ENCODE measurements around the gene SLC17A2.

SLC17A2 gene

DNA sequence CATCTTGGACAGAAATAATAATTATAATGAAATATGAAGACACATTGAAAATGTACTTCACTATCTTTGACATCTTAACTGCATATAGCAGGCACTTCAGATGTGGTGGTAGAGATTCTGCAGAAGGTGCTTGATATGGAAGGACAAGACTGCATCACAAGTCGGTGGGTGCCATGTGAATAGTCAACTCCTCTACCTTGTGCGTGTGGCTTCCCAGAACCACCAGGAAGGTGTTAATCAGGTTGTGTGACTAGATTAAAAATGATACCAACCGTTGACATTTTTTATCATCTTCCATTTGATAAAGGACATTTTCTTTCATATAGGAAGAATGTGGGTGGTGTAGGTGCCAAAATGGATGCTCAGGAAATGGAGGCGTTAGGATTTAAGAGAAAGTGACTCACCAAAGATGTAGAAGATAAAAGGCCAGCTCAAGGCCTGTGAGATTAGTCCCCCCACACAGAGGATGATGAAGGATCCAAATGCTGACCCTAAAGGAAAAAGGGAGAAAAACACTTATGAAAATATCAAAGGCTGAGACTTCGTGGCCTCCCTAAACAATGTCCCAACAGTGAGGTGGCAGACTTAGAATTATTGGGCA lies 12.3 kb downstream of the SLC17A2 start:
- no peak for FAIRE-seq

DNA sequence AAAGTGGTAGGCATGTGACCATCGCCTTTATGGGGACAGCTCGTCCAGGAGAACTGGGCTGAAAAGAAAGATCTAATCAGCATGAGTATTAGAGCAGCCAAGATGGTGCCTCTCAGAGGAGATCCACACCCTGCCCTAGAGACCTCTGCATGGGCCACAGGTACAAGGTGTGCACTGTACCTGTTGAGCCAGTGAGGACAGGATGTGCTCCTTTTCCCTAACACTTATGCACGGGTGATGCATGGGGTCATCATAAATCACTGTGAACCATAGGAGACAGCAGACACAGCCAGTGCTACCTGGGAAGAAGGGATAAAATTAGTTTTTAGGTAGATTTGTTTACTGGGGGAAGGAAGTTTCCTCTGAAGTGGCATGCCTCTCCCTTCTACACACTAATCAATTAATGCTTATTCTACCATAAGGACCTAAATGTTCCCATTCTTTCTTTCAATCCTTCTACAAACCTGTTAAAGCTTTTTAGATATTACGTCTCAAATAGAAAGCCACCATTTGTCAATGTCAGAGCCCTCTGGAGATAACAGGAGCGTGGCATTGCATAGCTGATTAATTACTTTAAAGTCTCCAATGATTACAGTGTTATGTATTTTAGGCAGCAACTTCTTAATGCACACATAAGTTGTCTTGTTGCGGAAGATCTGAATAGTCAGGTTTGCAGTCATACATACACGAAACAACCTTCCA lies 13.6 kb downstream of the SLC17A2 start:
- no peak for FAIRE-seq

- FAIRE-seq: no peak
Observed at GRCh38 chr6:25916330-25916729, 14.2 kb downstream of the SLC17A2 start.

DNA sequence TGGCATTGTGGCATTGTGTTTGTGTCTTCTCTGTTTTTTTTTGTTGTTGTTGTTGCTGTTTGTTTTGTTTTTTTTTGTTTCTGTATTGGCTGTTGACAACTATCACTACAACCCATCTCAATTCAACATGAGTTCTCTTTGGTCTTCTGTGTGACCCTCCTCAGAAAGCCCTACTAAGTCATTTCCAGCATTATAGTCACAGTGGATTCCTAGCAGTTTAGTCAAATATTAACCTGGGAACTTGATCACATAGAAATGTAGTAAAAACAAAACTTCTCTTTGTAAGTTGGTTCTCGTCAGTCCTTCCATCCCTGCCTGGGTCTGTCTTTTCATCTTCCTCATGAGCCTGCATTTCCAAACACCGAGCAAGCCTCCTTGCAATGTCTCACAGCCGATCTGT lies 16.8 kb downstream of the SLC17A2 start:
- FAIRE-seq: no peak

DNA sequence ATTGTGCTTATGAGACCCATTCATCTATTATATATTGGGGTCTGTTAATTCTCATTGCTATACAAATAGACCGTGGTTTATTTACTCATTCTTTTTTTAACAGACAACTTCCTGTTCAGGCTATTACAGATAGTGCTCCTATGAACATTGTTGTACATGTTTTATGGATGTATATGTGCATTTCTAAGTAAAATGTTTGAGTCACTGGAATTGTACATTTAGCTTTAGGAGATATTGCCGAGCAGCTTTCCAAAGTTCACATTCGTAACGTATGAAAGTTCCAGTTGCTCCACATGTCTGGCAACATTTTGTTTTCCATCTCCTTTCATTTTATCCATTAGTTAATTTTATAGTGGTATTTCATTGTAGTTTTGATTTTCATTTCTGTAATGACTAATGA lies 19.1 kb downstream of the SLC17A2 start:
- FAIRE-seq: no peak

DNA sequence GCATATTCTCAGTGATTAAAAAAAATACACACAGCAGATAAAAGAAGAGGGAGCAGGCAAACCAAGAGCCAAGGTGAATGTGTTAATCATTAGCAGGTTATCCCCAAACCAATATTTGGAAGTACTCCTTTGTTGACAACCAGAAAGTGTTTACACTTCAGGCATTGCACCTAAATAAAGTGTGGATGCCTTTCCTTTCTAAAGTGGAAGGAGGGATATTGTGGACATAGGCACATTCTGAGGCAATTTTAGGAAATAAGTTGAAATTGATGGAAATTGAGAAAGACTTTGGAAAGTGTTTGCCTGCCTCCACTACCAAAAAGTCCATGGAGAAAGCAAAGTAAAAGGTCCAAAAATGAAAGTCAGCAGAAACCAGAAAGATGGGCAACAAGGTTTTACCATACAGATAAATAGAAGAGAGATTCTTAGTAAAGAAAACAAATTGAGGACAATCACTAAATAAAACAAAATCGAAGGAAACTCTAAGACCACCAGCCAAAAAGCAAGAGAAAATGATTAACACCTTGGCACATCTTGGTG lies 22.9 kb downstream of the SLC17A2 start:
- no peak for FAIRE-seq

DNA sequence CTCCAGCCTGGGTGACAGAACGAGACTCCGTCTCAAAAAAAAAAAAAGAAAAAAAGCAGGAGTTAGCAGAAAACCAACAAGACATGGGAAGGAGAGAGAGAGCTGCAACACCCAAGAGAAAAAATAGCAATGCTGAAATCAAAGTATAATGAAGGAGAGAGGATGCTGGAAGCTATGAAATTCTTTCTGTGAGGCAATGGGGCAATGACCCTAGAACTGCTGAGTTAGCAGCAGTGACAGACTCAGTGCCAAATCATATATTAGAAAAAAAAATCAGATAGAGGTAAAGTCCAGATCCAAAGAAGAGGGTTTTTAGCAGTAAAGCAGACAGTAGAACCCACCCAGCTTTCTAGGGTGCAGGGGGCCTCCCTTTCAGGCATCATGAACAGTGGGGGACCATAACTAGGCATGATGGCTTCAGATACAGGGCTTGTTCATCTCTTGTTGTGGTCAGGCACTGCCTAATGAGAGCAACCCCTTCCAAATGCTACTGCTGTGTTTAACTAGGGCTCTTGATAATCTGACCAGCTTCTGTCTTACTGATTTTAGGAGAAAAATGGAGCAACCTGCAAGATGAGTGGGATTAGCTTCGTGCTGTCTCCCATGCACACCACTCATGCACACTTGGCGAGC lies 26.9 kb downstream of the SLC17A2 start:
- no peak for FAIRE-seq

GRCh38 chr6:25902071-25902470 lies 28.4 kb downstream of the SLC17A2 start:
- FAIRE-seq: no peak

DNA sequence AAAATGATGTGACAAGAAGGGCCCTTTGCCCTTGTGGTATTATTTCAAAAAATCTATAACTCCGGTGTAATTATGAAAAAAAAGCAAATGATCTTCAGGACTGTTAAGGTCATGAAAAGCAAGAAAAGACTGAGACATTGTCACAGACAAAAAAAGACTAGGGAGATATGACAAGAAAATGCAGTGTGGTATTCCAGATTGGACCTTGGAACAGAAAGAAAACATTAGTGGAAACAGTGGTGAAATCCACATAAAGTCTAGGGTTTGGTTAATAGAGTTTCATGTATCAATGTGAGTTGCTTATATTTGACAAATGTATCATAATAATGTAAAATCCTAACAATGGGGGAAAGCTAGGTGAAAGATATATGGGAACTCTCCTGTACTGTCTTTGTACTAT lies 29.6 kb downstream of the SLC17A2 start:
- FAIRE-seq: no peak

DNA sequence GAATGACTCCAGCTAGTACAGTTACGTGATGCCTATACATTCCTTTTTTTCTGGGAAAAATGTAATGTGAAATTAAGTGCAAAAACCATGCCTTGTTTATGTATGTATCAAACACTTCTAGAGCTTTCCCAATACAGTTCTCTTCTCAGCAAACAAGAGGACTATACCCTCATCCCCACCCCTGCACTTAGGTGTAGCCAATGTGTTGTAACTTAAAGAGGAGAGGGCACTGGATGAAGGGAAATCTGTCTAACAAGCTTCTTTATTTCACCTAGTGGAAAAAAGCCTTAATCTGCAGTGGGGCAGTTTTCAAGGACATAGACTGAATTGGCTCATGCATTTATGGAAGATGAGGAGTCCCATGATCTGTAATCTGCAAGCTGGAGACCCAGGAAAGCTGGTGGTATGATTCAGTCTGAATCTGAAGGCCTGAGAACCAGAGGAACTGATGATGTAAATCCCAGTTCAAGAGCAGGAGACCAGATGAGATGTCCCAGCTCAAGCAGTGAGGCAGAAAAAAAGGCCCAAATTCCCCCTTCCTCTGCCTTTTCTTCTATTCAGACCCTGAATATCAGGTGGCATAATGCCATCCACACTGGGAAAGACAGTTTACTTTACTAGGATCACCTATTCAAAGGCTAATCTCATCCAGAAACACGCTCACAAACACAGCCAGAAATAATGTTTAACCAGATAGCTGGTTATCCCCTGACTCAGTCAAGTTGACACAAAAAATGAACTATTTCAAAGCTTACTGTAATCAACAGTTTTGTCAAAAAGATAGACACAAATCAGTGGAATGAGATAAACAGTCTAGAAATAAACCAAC lies 30.7 kb downstream of the SLC17A2 start:
- no peak for FAIRE-seq

GRCh38 chr6:25899123-25899522 lies 31.4 kb downstream of the SLC17A2 start:
- FAIRE-seq: no peak

- no peak for FAIRE-seq
Observed at GRCh38 chr6:25898289-25898977, 32.1 kb downstream of the SLC17A2 start.

- FAIRE-seq: no peak
Observed at GRCh38 chr6:25896252-25896651, 34.2 kb downstream of the SLC17A2 start.

GRCh38 chr6:25895771-25896170 lies 34.7 kb downstream of the SLC17A2 start:
- no peak for FAIRE-seq

DNA sequence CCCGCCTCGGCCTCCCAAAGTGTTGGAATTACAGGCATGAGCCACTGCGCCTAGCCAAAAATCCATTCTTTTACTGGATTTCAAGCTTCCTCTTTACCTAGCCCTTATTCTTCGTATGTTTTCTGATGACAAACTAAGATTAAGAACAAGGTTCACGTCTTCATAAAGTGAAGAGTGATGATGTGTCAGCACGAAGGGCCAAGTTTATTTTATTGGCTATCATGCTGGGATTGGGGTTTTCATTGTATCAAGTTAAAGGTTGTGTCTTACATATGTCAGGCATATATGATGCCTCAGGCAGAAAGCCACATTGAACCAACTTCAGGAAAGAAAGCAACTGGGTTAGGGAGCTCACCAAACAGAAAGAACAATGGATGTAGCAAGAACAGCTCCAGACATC lies 36.7 kb downstream of the SLC17A2 start:
- no peak for FAIRE-seq

GRCh38 chr6:25892877-25893276 lies 37.6 kb downstream of the SLC17A2 start:
- no peak for FAIRE-seq

DNA sequence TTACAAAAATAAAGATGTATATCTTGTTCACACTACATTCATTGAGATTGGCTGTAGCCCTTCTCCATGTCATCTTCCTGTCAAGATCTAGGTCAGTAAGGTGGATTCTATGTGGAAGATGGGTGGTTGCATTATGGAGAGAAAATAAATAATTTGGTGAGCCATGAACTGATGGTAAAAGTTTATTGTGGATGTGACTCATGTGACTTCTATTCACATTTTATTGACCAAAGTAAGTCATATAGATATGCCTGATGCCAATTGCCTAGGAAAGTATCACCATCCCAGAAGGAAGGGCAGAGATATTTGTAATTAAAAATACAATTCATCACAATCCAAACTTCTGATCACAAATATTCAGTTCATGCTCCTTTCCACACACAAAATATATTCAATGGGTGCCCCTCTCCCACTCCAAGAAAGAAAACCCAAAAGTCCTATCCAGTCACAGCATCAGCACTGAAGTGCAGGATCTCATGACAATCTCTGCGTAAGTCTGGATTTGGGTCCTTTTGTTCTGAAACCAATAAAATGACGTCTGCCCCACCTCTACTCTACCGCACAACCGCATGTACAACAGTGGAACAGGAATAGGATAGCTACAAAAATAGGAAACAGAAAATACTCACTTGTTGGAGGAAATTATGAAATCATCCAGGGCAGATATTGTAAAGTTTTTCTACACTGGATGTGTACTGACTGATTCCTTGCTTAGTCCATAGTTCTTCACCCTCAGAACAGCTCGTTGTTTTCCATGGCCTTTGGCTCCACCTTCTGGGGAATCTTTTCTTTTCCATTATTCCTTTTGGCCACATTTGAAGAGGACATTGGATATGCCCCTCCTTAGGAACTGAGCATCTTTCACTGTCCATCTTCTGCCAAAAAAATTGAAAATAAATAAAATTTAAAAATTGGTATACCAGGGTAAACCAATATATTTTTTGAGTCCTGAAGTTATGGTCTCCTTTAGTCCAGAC lies 40.3 kb downstream of the SLC17A2 start:
- peak; percentile 83 for FAIRE-seq

DNA sequence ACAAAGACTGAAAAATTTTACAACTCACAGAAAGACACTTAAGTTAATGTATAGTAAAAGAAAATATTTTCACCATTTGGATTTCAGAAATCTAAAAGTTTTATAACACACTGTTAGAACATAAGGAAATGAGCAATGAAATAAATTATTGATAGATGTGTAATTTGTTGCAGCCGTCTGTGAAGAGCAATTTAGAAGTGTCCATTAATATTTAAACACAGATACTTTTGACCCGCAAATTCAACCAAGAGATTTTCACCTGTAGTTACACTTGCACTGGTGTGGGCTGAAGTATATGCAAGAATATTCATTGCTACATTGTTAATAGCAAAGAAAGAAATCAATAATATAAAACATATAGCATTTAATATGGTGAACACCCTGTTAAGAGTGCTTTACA lies 41.9 kb downstream of the SLC17A2 start:
- no peak for FAIRE-seq

GRCh38 chr6:25886066-25886465 lies 44.4 kb downstream of the SLC17A2 start:
- FAIRE-seq: no peak

GRCh38 chr6:25883991-25884390 lies 46.5 kb downstream of the SLC17A2 start:
- no peak for FAIRE-seq

GRCh38 chr6:25883536-25883935 lies 47.0 kb downstream of the SLC17A2 start:
- no peak for FAIRE-seq

Measured in G401.6 (cell line).